ENCODE results near the gene FAM174C. TPM values are rescaled to one million over a fixed set of nuclear protein-coding genes. Genes with fewer than 3 reads are reported as not detected.

The FAM174C gene
- total and polyA plus RNA-seq, 2 of the 8 experiments (the other 6 are each of a cell fraction or from before 2014, with no cell fraction given): 44.5 to 125 TPM

Other genes starting within 250 kb of the FAM174C start
- 522 and 551 TPM in 2 replicates for gene CNN2, start 248.9 kb upstream of the FAM174C start, total RNA-seq (2021; fragmentation: NEBNext Ultra II Directional; extraction: Animal tissue kit (Norgen Biotek cat#: 25700))
- gene CNN2, start 248.9 kb upstream of the FAM174C start, polyA plus RNA-seq (2011; rRNA removed): 189 and 349 TPM in 2 replicates
- 25.6 and 29.7 TPM in 2 replicates for gene ABCA7, start 235.4 kb upstream of the FAM174C start, total RNA-seq (2021; fragmentation: NEBNext Ultra II Directional; extraction: Animal tissue kit (Norgen Biotek cat#: 25700))
- gene ABCA7, start 235.4 kb upstream of the FAM174C start, polyA plus RNA-seq (2011; rRNA removed): 10.4 and 17.4 TPM in 2 replicates
- 41.8 and 43.6 TPM in 2 replicates for gene ARHGAP45, start 208.4 kb upstream of the FAM174C start, total RNA-seq (2021; fragmentation: NEBNext Ultra II Directional; extraction: Animal tissue kit (Norgen Biotek cat#: 25700))
- 31.4 and 40.2 TPM in 2 replicates for gene ARHGAP45, start 208.4 kb upstream of the FAM174C start, polyA plus RNA-seq (2011; rRNA removed)
- gene POLR2E, start 180.2 kb upstream of the FAM174C start, total RNA-seq (2021; fragmentation: NEBNext Ultra II Directional; extraction: Animal tissue kit (Norgen Biotek cat#: 25700)): 274 and 281 TPM in 2 replicates
- gene POLR2E, start 180.2 kb upstream of the FAM174C start, polyA plus RNA-seq (2011; rRNA removed): 381 and 483 TPM in 2 replicates
- gene GPX4, start 171.5 kb upstream of the FAM174C start, total RNA-seq (2021; fragmentation: NEBNext Ultra II Directional; extraction: Animal tissue kit (Norgen Biotek cat#: 25700)): 342 and 355 TPM in 2 replicates
- gene GPX4, start 171.5 kb upstream of the FAM174C start, polyA plus RNA-seq (2011; rRNA removed): 693 and 947 TPM in 2 replicates
- 31.4 and 37.4 TPM in 2 replicates for gene SBNO2, start 101.3 kb upstream of the FAM174C start, total RNA-seq (2021; fragmentation: NEBNext Ultra II Directional; extraction: Animal tissue kit (Norgen Biotek cat#: 25700))
- 12.2 and 21.3 TPM in 2 replicates for gene SBNO2, start 101.3 kb upstream of the FAM174C start, polyA plus RNA-seq (2011; rRNA removed)
- gene STK11, start 69.8 kb upstream of the FAM174C start, total RNA-seq (2021; fragmentation: NEBNext Ultra II Directional; extraction: Animal tissue kit (Norgen Biotek cat#: 25700)): 70.7 and 75.2 TPM in 2 replicates
- 45.3 and 71.0 TPM in 2 replicates for gene STK11, start 69.8 kb upstream of the FAM174C start, polyA plus RNA-seq (2011; rRNA removed)
- 14.7 and 18.0 TPM in 2 replicates for gene CBARP, start 37.5 kb upstream of the FAM174C start, total RNA-seq (2021; fragmentation: NEBNext Ultra II Directional; extraction: Animal tissue kit (Norgen Biotek cat#: 25700))
- gene CBARP, start 37.5 kb upstream of the FAM174C start, polyA plus RNA-seq (2011; rRNA removed): 4.9 and 11.6 TPM in 2 replicates
- 174 and 182 TPM in 2 replicates for gene ATP5F1D, start 33.8 kb upstream of the FAM174C start, total RNA-seq (2021; fragmentation: NEBNext Ultra II Directional; extraction: Animal tissue kit (Norgen Biotek cat#: 25700))
- 249 and 338 TPM in 2 replicates for gene ATP5F1D, start 33.8 kb upstream of the FAM174C start, polyA plus RNA-seq (2011; rRNA removed)
- 159 and 166 TPM in 2 replicates for gene MIDN, start 26.9 kb upstream of the FAM174C start, total RNA-seq (2021; fragmentation: NEBNext Ultra II Directional; extraction: Animal tissue kit (Norgen Biotek cat#: 25700))
- gene MIDN, start 26.9 kb upstream of the FAM174C start, polyA plus RNA-seq (2011; rRNA removed): 39.8 and 86.0 TPM in 2 replicates
- 175 TPM in 2 replicates for gene CIRBP, start 6.2 kb upstream of the FAM174C start, total RNA-seq (2021; fragmentation: NEBNext Ultra II Directional; extraction: Animal tissue kit (Norgen Biotek cat#: 25700))
- 199 and 331 TPM in 2 replicates for gene CIRBP, start 6.2 kb upstream of the FAM174C start, polyA plus RNA-seq (2011; rRNA removed)
- 7.0 and 10.3 TPM in 2 replicates for gene EFNA2, start 10.3 kb downstream of the FAM174C start, total RNA-seq (2021; fragmentation: NEBNext Ultra II Directional; extraction: Animal tissue kit (Norgen Biotek cat#: 25700))
- gene EFNA2, start 10.3 kb downstream of the FAM174C start, polyA plus RNA-seq (2011; rRNA removed): 4.0 and 10.1 TPM in 2 replicates
- gene NDUFS7, start 108.4 kb downstream of the FAM174C start, total RNA-seq (2021; fragmentation: NEBNext Ultra II Directional; extraction: Animal tissue kit (Norgen Biotek cat#: 25700)): 78.1 and 92.7 TPM in 2 replicates
- gene NDUFS7, start 108.4 kb downstream of the FAM174C start, polyA plus RNA-seq (2011; rRNA removed): 309 and 372 TPM in 2 replicates
- 17.2 TPM in 2 replicates for gene GAMT, start 126.0 kb downstream of the FAM174C start, total RNA-seq (2021; fragmentation: NEBNext Ultra II Directional; extraction: Animal tissue kit (Norgen Biotek cat#: 25700))
- 35.6 and 45.3 TPM in 2 replicates for gene GAMT, start 126.0 kb downstream of the FAM174C start, polyA plus RNA-seq (2011; rRNA removed)
- gene DAZAP1, start 132.1 kb downstream of the FAM174C start, total RNA-seq (2021; fragmentation: NEBNext Ultra II Directional; extraction: Animal tissue kit (Norgen Biotek cat#: 25700)): 341 and 343 TPM in 2 replicates
- 79.6 and 139 TPM in 2 replicates for gene DAZAP1, start 132.1 kb downstream of the FAM174C start, polyA plus RNA-seq (2011; rRNA removed)
- gene RPS15, start 162.9 kb downstream of the FAM174C start, total RNA-seq (2021; fragmentation: NEBNext Ultra II Directional; extraction: Animal tissue kit (Norgen Biotek cat#: 25700)): 1,562 and 1,589 TPM in 2 replicates
- 3,890 and 4,770 TPM in 2 replicates for gene RPS15, start 162.9 kb downstream of the FAM174C start, polyA plus RNA-seq (2011; rRNA removed)
- gene APC2, start 174.6 kb downstream of the FAM174C start, total RNA-seq (2021; fragmentation: NEBNext Ultra II Directional; extraction: Animal tissue kit (Norgen Biotek cat#: 25700)): 3.7 and 4.1 TPM in 2 replicates
- gene APC2, start 174.6 kb downstream of the FAM174C start, polyA plus RNA-seq (2011; rRNA removed): 1.3 and 3.3 TPM in 2 replicates
- 41.3 and 41.4 TPM in 2 replicates for gene C19orf25, start 203.7 kb downstream of the FAM174C start, total RNA-seq (2021; fragmentation: NEBNext Ultra II Directional; extraction: Animal tissue kit (Norgen Biotek cat#: 25700))
- 67.4 and 92.2 TPM in 2 replicates for gene C19orf25, start 203.7 kb downstream of the FAM174C start, polyA plus RNA-seq (2011; rRNA removed)
- 9.7 and 9.8 TPM in 2 replicates for gene PCSK4, start 214.8 kb downstream of the FAM174C start, total RNA-seq (2021; fragmentation: NEBNext Ultra II Directional; extraction: Animal tissue kit (Norgen Biotek cat#: 25700))
- gene PCSK4, start 214.8 kb downstream of the FAM174C start, polyA plus RNA-seq (2011; rRNA removed): 10.7 and 18.3 TPM in 2 replicates
- 12.6 and 13.4 TPM in 2 replicates for gene REEP6, start 215.7 kb downstream of the FAM174C start, total RNA-seq (2021; fragmentation: NEBNext Ultra II Directional; extraction: Animal tissue kit (Norgen Biotek cat#: 25700))
- gene REEP6, start 215.7 kb downstream of the FAM174C start, polyA plus RNA-seq (2011; rRNA removed): 20.7 and 31.4 TPM in 2 replicates
- gene ADAMTSL5, start 237.5 kb downstream of the FAM174C start, total RNA-seq (2021; fragmentation: NEBNext Ultra II Directional; extraction: Animal tissue kit (Norgen Biotek cat#: 25700)): 0.99 and 1.4 TPM in 2 replicates
- gene ADAMTSL5, start 237.5 kb downstream of the FAM174C start, polyA plus RNA-seq (2011; rRNA removed): 0.82 and 2.6 TPM in 2 replicates
- gene PLK5, start 248.5 kb downstream of the FAM174C start, total RNA-seq (2021; fragmentation: NEBNext Ultra II Directional; extraction: Animal tissue kit (Norgen Biotek cat#: 25700)): 0.43 and 1.2 TPM in 2 replicates
- gene PLK5, start 248.5 kb downstream of the FAM174C start, polyA plus RNA-seq (2011; rRNA removed): 0.45 and 0.82 TPM in 2 replicates

All from H1 (cell line).